ENCODE results near the gene LRRC55.

LRRC55 gene

DNA sequence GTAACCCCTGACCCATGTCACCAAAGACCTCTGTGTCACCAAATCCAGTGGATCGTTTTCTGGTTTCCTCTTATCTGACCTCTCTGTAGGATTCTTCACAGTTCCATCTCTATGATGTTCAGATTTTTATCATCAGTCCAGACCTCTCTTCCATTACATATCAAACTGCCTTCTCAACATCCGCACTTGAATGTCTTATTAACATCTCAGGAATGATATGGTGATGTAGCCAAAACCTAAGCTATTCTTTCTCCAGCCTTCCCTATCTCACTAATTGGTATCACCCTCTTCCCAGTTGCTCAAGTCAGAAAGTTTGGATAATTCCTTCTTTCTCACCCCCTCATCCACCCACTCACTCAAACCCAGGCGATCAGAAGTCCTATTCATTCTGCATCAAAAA is 41.8 kb downstream of the LRRC55 start:
- Histone ChIP-seq H3K27me3 (replicated peaks; ENCODE audit: control insufficient read depth, insufficient read depth, low read length) (peaks cover 3% of the 10 kb centered on the region), H3K4me3 (ENCODE audit: low read length) (no peak overlapping the region), H3K9ac (ENCODE audit: low read length) (no peak overlapping the region), H3K36me3 (ENCODE audit: control insufficient read depth, insufficient read depth, low read length, severe bottlenecking) (no peaks in the 10 kb centered on the region), H3K9me3 (ENCODE audit: control insufficient read depth, low read length) (no peaks in the 10 kb centered on the region), H3K4me1 (ENCODE audit: control insufficient read depth, insufficient read depth, low read length) (peaks cover 4% of the 10 kb centered on the region)
- DNase-seq (ENCODE audit: low read depth), result no peak

DNA sequence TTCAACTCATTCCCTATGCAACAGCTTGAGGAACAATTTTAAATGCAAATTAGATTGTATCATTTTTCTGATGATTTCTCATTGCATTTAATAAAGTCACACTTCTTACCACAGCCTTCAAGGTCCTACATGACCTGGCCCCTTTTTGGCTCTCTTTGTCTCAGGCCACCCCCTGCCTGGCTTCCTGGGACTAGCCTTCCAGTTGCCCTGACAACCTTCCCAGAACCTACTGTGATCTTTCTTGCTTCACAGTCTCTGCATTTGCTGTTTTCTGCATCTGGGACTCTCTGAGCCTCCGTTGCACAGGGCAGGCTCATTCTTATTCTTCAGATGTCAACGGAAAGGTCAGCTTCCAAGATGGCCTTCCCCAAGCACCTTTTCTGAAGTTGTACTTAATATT is 42.4 kb downstream of the LRRC55 start:
- Histone ChIP-seq H3K27me3 (replicated peaks; ENCODE audit: control insufficient read depth, insufficient read depth, low read length) (peaks cover 3% of the 10 kb centered on the region), H3K4me1 (ENCODE audit: control insufficient read depth, insufficient read depth, low read length) (no peaks in the 10 kb centered on the region), H3K9ac (ENCODE audit: low read length) (no peak overlapping the region), H3K36me3 (ENCODE audit: control insufficient read depth, insufficient read depth, low read length, severe bottlenecking) (no peaks in the 10 kb centered on the region), H3K9me3 (ENCODE audit: control insufficient read depth, low read length) (no peaks in the 10 kb centered on the region), H3K4me3 (ENCODE audit: low read length) (no peak overlapping the region)
- DNase-seq (ENCODE audit: low read depth), result no peak

DNA sequence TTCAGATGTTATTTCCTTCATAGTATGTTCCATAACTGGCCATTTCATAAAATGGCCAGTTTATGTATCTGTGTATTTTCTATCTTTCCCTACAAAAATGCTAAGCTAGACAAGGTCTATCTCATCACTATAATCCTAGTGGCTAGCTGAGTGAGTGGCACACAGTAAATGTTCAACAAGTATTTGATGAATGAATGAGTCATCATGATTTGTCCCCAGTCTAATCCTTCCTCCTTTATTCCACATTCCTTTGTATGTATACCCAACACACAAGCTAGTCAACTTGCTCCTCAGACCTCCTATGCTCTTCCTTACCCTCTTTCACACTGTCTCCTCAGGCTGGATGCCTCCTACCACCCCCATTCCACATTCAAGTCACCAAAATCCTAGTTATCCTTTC is 42.8 kb downstream of the LRRC55 start:
- no peak overlapping the region for H3K9ac ChIP-seq (ENCODE audit: low read length)
- no peak overlapping the region for H3K4me3 ChIP-seq (ENCODE audit: low read length)
- no peaks in the 10 kb centered on the region for H3K9me3 ChIP-seq (ENCODE audit: control insufficient read depth, low read length)
- peaks cover 3% of the 10 kb centered on the region for H3K27me3 ChIP-seq (replicated peaks; ENCODE audit: control insufficient read depth, insufficient read depth, low read length)
- H3K4me1 ChIP-seq (ENCODE audit: control insufficient read depth, insufficient read depth, low read length), result no peaks in the 10 kb centered on the region
- DNase-seq (ENCODE audit: low read depth), result peak; percentile 50
- no peaks in the 10 kb centered on the region for H3K36me3 ChIP-seq (ENCODE audit: control insufficient read depth, insufficient read depth, low read length, severe bottlenecking)

DNA sequence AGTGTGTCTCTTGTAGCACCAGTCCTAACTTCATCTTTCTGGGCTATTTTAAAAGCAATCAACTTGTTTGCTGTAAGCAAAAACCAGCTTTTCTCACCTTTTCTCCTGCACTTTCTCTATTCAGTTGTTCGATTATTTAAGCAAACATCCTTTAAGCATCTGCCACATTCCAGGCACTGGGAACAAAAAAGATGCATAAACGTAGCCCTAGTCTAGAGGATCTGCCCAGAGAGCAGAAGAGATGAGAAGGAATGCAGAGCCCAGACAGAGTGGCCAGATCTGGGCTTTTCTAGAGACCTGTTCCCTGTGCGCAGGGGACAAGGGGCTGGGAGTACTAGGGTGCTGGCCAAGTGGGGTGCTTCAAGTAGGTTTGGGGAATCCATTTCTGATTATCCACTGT is 46.8 kb downstream of the LRRC55 start:
- Histone ChIP-seq H3K4me1 (ENCODE audit: control insufficient read depth, insufficient read depth, low read length) (peaks cover 21% of the 10 kb centered on the region), H3K9me3 (ENCODE audit: control insufficient read depth, low read length) (no peaks in the 10 kb centered on the region), H3K36me3 (ENCODE audit: control insufficient read depth, insufficient read depth, low read length, severe bottlenecking) (no peaks in the 10 kb centered on the region), H3K4me3 (ENCODE audit: low read length) (no peak overlapping the region), H3K9ac (ENCODE audit: low read length) (no peak overlapping the region), H3K27me3 (replicated peaks; ENCODE audit: control insufficient read depth, insufficient read depth, low read length) (peaks cover 9% of the 10 kb centered on the region)
- no peak for DNase-seq (ENCODE audit: low read depth)

DNA sequence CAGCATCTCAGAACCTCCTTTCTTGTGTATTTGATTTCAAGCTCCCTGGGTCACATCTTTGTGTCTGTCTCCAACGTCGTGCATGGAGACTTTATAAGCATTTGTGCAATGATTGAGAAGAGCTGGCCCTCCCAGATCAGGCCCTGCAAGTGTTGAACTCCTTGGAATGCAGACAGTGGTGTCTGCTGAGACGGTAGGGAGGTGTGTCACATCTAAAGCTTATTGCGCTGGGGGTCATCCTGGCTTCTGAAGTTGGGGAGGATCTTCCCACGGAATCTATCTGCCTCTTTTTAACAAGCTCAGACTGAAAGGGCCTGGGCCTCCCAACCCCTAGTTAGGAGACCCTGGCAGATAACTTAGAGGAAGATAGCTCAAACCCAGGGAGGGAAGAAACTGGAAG is 48.6 kb downstream of the LRRC55 start:
- no peak overlapping the region for H3K9ac ChIP-seq (ENCODE audit: low read length)
- H3K4me1 ChIP-seq (ENCODE audit: control insufficient read depth, insufficient read depth, low read length), result peaks cover 21% of the 10 kb centered on the region
- peaks cover 25% of the 10 kb centered on the region for H3K27me3 ChIP-seq (replicated peaks; ENCODE audit: control insufficient read depth, insufficient read depth, low read length)
- no peak for DNase-seq (ENCODE audit: low read depth)
- H3K9me3 ChIP-seq (ENCODE audit: control insufficient read depth, low read length), result no peaks in the 10 kb centered on the region
- H3K36me3 ChIP-seq (ENCODE audit: control insufficient read depth, insufficient read depth, low read length, severe bottlenecking), result no peaks in the 10 kb centered on the region
- H3K4me3 ChIP-seq (ENCODE audit: low read length), result no peak overlapping the region

DNA sequence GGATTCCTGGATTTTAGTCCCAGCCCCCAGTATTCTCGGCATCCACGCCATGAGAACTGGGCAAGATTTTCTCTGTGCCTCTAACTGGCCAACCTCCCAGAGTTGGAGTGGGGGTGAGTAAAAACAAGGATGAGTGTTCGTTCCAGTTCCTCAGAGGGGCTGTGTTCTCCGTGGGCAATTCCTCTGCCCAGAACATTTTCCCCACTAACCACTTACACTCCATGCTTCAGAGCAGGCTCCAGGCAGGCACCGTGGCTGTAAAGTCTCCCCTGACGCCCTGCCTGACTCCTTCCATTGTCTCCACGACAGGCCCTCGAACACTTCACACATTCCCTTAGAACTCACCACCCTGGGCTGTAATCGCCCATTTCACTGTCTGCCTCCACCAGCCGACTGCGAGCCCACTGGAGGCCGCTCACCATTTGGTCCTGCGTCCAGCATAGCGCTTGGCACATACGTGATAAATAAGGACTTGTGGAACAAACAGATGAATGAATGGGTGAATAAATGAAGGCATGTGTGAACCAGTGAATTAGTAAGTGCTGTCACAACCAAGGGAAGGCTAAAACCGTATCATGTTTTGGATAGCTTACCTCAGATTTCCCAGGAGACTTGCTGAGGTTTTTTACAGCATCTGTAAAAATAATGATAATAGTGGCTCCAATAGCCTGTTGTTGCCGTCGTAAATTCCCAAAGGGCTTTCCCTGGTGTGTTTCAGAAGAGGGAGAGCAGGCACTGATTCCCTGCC is 49.2 kb downstream of the LRRC55 start:
- H3K9ac ChIP-seq (ENCODE audit: low read length), result peak overlapping the region; percentile 56
- peaks cover 29% of the 10 kb centered on the region for H3K27me3 ChIP-seq (replicated peaks; ENCODE audit: control insufficient read depth, insufficient read depth, low read length)
- H3K9me3 ChIP-seq (ENCODE audit: control insufficient read depth, low read length), result no peaks in the 10 kb centered on the region
- no peaks in the 10 kb centered on the region for H3K36me3 ChIP-seq (ENCODE audit: control insufficient read depth, insufficient read depth, low read length, severe bottlenecking)
- H3K4me1 ChIP-seq (ENCODE audit: control insufficient read depth, insufficient read depth, low read length), result peaks cover 21% of the 10 kb centered on the region
- DNase-seq (ENCODE audit: low read depth), result no peak
- peak overlapping the region; percentile 59 for H3K4me3 ChIP-seq (ENCODE audit: low read length)

DNA sequence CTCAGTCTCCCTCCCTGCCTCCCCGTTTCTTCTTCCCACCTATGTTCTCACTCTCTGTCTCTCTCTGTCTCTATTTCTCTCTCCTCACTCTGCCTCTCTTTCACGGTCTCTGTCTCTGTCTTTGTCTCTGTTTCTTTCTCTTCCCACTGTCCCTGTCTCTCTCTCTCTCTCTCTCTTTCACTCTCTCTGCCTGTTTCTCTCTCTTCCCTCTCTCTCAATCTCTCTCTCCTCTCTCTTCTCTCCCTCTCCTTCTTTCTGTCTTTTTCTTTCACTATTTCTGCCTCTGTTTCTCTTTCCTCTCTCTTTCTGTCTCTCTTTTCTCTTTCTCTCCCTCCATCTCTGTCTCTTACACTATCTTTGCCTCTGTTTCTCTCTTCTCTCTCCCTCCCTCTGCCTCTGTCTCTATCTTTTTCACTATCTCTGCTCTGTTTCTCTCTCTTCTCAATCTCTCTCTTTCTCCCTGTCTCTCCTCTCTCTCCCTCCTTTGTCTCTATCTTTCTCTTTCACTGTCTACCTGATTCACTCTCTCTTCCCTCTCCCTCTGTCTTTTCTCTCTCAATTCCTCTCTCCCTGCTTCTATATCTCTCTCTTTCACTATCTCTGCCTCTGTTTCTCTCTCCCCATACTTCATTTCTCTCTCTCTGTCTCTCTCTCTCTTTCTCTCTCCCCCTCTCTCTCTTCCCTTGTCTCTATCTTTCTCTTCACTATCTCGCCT is 49.9 kb downstream of the LRRC55 start:
- Histone ChIP-seq H3K9ac (ENCODE audit: low read length) (peak overlapping the region; percentile 2), H3K9me3 (ENCODE audit: control insufficient read depth, low read length) (no peaks in the 10 kb centered on the region), H3K4me3 (ENCODE audit: low read length) (peak overlapping the region; percentile 59), H3K4me1 (ENCODE audit: control insufficient read depth, insufficient read depth, low read length) (peaks cover 21% of the 10 kb centered on the region), H3K36me3 (ENCODE audit: control insufficient read depth, insufficient read depth, low read length, severe bottlenecking) (no peaks in the 10 kb centered on the region), H3K27me3 (replicated peaks; ENCODE audit: control insufficient read depth, insufficient read depth, low read length) (peaks cover 37% of the 10 kb centered on the region)
- DNase-seq (ENCODE audit: low read depth), result no peak

DNA sequence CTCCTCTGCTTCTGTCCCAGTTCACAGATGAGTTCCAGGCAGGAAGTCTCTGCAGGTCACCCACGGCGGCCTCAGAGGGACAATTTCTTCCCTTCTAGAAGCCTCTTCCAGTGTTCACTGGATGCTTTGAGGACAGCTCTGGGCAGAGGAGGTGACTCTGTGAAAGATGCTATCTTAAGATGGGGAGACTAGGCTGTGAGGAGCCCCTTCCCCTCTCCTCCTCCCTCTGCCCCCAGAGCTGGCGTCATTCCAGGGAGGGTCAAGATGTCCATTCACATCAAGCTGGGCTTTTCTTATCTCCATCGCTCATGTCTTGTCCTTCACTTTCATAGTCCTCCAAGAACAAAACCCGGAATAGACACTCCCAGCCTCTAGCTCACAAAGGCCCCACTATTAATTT is 51.9 kb downstream of the LRRC55 start:
- no peaks in the 10 kb centered on the region for H3K36me3 ChIP-seq (ENCODE audit: control insufficient read depth, insufficient read depth, low read length, severe bottlenecking)
- DNase-seq (ENCODE audit: low read depth), result no peak
- H3K4me3 ChIP-seq (ENCODE audit: low read length), result no peak overlapping the region
- H3K9ac ChIP-seq (ENCODE audit: low read length), result no peak overlapping the region
- peaks cover 21% of the 10 kb centered on the region for H3K4me1 ChIP-seq (ENCODE audit: control insufficient read depth, insufficient read depth, low read length)
- no peaks in the 10 kb centered on the region for H3K9me3 ChIP-seq (ENCODE audit: control insufficient read depth, low read length)
- H3K27me3 ChIP-seq (replicated peaks; ENCODE audit: control insufficient read depth, insufficient read depth, low read length), result peaks cover 53% of the 10 kb centered on the region

DNA sequence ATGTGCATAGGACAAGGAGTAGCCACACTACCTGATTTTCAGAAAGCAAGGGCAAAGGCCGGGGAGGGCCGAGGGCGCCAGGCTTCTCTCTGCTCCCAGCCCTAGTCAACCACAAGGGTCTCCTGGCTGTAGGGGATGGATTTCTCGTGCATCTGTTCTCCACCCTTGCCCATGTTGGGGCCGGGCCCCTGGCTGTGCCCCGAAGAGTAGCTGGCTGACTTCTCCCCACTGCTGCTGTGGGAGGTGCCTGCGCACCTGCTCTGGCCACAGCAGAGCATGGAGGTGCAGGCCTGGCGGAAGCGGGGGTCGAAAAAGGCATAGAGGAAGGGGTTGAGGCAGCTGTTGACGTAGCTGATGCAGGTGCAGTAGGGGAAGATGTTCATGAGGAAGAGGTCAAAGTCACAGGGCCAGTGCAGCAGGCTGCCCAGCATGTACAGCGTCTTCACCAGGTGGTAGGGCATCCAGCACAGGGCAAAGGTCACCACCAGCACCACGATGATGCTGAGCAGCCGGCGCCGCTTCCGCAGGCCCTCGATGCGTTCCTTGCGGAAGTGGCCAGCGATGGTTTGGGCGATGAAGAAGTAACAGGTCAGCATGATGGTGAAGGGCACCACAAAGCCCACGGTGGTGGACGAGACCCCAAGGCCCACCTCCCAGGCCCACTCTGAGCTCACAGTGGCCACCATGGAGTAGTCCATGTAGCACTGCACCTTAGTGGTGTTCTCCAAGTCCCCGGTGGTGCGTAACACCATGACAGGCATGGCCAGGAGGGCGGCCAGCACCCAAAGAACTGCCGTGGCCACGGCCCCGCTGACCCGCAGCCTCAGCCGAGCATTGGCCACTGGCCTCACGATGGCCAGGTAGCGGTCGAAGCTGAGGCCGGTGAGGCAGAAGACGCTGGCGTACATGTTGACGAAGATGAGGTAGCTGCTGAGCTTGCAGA is 54.3 kb downstream of the LRRC55 start:
- peaks cover 8% of the 10 kb centered on the region for H3K4me1 ChIP-seq (ENCODE audit: control insufficient read depth, insufficient read depth, low read length)
- peaks cover 65% of the 10 kb centered on the region for H3K27me3 ChIP-seq (replicated peaks; ENCODE audit: control insufficient read depth, insufficient read depth, low read length)
- H3K9me3 ChIP-seq (ENCODE audit: control insufficient read depth, low read length), result no peaks in the 10 kb centered on the region
- no peak overlapping the region for H3K9ac ChIP-seq (ENCODE audit: low read length)
- no peak for DNase-seq (ENCODE audit: low read depth)
- H3K4me3 ChIP-seq (ENCODE audit: low read length), result no peak overlapping the region
- no peaks in the 10 kb centered on the region for H3K36me3 ChIP-seq (ENCODE audit: control insufficient read depth, insufficient read depth, low read length, severe bottlenecking)

DNA sequence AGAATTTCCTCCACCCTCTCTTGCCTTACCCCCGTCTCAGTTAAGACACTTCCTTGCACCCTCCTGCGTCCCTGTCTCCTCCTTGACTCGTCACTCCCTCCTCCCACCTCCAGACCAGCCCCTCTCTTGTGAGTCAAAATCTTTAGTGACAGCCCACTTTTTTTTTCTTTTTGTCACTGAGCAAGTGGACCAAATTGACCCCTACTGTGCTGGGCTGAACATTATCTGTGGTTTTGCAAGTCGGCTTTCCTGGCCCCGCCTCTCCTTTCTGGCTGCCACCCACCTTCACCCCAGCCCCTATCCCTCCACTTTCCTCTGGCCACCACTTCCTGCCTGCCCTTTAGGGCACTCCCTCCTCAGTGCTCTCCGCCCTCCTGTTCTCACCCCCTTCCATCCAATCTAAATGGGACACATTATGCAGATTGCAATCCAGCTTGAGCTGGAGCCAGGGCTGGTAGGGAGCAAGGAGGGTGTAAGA is 55.5 kb downstream of the LRRC55 start, which contains the start of gene APLNR:
Gene APLNR (minus strand): TSS at position 47 of the 478 bp plus-strand sequence. CDS start 246 bp downstream, outside the sequence.
- Histone ChIP-seq H3K27me3 (replicated peaks; ENCODE audit: control insufficient read depth, insufficient read depth, low read length) (peaks cover 72% of the 10 kb centered on the region), H3K36me3 (ENCODE audit: control insufficient read depth, insufficient read depth, low read length, severe bottlenecking) (no peaks in the 10 kb centered on the region), H3K9me3 (ENCODE audit: control insufficient read depth, low read length) (no peaks in the 10 kb centered on the region), H3K9ac (ENCODE audit: low read length) (no peak within 1 kb of the TSS), H3K4me1 (ENCODE audit: control insufficient read depth, insufficient read depth, low read length) (no peaks in the 10 kb centered on the region), H3K4me3 (ENCODE audit: low read length) (no peak within 1 kb of the TSS)
- no peak for DNase-seq (ENCODE audit: low read depth)

DNA sequence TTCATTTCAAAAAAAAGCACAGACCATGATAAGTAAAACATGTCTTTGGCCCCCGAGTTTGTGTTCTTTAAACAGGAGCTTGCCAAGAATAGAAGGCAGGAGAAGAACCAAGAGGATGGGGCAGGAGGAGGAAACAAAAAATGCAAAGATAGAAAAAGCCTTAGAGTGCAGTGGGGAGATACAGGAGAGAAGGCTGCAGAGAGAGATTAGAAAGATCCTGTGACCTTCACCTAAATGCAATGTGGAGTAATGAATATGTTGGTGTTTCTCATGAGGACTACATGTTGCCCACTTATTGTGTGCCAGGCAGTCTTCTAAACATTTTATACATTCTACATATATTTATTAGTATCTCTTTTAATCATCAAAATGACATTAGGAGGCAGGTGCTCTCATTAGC is 57.6 kb downstream of the LRRC55 start:
- Histone ChIP-seq H3K4me3 (ENCODE audit: low read length) (no peak overlapping the region), H3K9ac (ENCODE audit: low read length) (no peak overlapping the region), H3K9me3 (ENCODE audit: control insufficient read depth, low read length) (no peaks in the 10 kb centered on the region), H3K4me1 (ENCODE audit: control insufficient read depth, insufficient read depth, low read length) (no peaks in the 10 kb centered on the region), H3K27me3 (replicated peaks; ENCODE audit: control insufficient read depth, insufficient read depth, low read length) (peaks cover 61% of the 10 kb centered on the region), H3K36me3 (ENCODE audit: control insufficient read depth, insufficient read depth, low read length, severe bottlenecking) (no peaks in the 10 kb centered on the region)
- no peak for DNase-seq (ENCODE audit: low read depth)
